Suprapubic skin (tissue), 4 donors: ENCODE data around the gene CHTF8. TPM values are rescaled to one million over a fixed set of nuclear protein-coding genes. Genes with fewer than 3 reads are reported as not detected.
A peak's percentile ranks its signal among the peaks of the same experiment; 100 is the strongest.

Source experiments
- DNase-seq, 2 donors: peaks; one replicate each; pipeline ENCODE4 v3.0.0-alpha.2; 2019; ENCODE audit warnings: low spot score in 2 of 2
- H3K27ac ChIP-seq: fragments of 200-600 bp; sonication (generic); one replicate; pipeline ENCODE4 v1.5.1; 2019
- H3K27me3 ChIP-seq: fragments of 200-600 bp; sonication (generic); one replicate; pipeline ENCODE4 v1.5.1; 2019
- H3K36me3 ChIP-seq: fragments of 200-600 bp; sonication (generic); one replicate; pipeline ENCODE4 v1.5.1; 2019
- H3K4me1 ChIP-seq: fragments of 200-600 bp; sonication (generic); one replicate; pipeline ENCODE4 v1.5.1; 2019
- H3K4me3 ChIP-seq: fragments of 200-600 bp; sonication (generic); one replicate; pipeline ENCODE4 v1.5.1; 2019; ENCODE audit warnings: mild to moderate bottlenecking
- H3K9me3 ChIP-seq: fragments of 200-600 bp; sonication (generic); one replicate; pipeline ENCODE4 v1.5.1; 2019
- CTCF ChIP-seq, 2 donors: fragments of 200-600 bp in 1 of 2; fragments of 450-650 bp in 1 of 2; sonication (generic) in 1 of 2; IDR thresholded peaks; one replicate each; pipeline ENCODE4 v1.5.1; 2016 to 2019; ENCODE audit warnings: antibody characterized with exemption in 2 of 2, mild to moderate bottlenecking in 1 of 2, moderate library complexity in 1 of 2
- EP300 ChIP-seq: sonication (generic); formaldehyde crosslinking; IDR thresholded peaks from one replicate; pipeline ENCODE4 v1.6.1; 2017; ENCODE audit warnings: antibody characterized with exemption
- POLR2A ChIP-seq, 2 donors: fragments of 450-650 bp; IDR thresholded peaks; one replicate each; pipeline ENCODE4 v1.6.1; 2017; ENCODE audit warnings: antibody characterized with exemption in 2 of 2, mild to moderate bottlenecking in 2 of 2, moderate library complexity in 2 of 2
- POLR2AphosphoS5 ChIP-seq, 3 donors: sonication (generic); formaldehyde crosslinking; IDR thresholded peaks; one replicate each; pipeline ENCODE4 v1.6.1; 2017; ENCODE audit warnings: antibody characterized with exemption in 3 of 3
- WGBS: methylation state at CpG from one replicate; pipeline ENCODE4 v1.1.5; 2018; 5-methylcytosine and 5-hydroxymethylcytosine counted together
- total RNA-seq, 4 donors: library from RNA; depleted of rRNA; stranded (reverse); fragments of >200 nt; gene quantifications; one replicate each; pipeline ENCODE4 v1.1.0, GENCODE V29; 2016

CHTF8 gene
- 100 to 1,000 TPM in 1 of 4 donors, 10 to 100 TPM in 3; 76.9 to 128 (median 90.0) TPM for total RNA-seq

- H3K9me3 ChIP-seq, result no peaks in the 10 kb centered on the region
- WGBS, result 0% methylated on average over 28 of the region's 78 CpGs
- peaks cover 15% of the 10 kb centered on the region for H3K36me3 ChIP-seq
- DNase-seq, result peak; percentile 93
- H3K4me3 ChIP-seq, result peak within 1 kb of the TSS; percentile 85
- H3K4me1 ChIP-seq, result peaks cover 39% of the 10 kb centered on the region
- TF ChIP-seq POLR2A (IDR thresholded peaks at IDR 0.05), result peak; percentile 94 to 99
- TF ChIP-seq POLR2AphosphoS5 (IDR thresholded peaks at IDR 0.05), result peak; percentile 74 to 91 (median 78)
- TF ChIP-seq EP300, result no peak
- H3K27ac ChIP-seq, result peak within 1 kb of the TSS; percentile 94
- H3K27me3 ChIP-seq, result no peaks in the 10 kb centered on the region
Measured at GRCh38 chr16:69132424-69133252, at the start of gene CHTF8, which contains the start of gene UTP4. Gene CHTF8 (minus strand): TSS chr16:69132588. CDS start chr16:69121458, 11,130 bp downstream. Gene UTP4 (plus strand): TSS chr16:69132649. CDS start chr16:69133460, 811 bp downstream.

GRCh38 chr16:69180011-69180338 is 47.6 kb upstream of the CHTF8 start:
- H3K27ac ChIP-seq, result peak overlapping the region; percentile 70
- H3K4me1 ChIP-seq, result peaks cover 38% of the 10 kb centered on the region
- H3K27me3 ChIP-seq, result no peaks in the 10 kb centered on the region

GRCh38 chr16:69179328-69180010 is 47.1 kb upstream of the CHTF8 start:
- DNase-seq, result peak; percentile 84 to 89
- TF ChIP-seq POLR2AphosphoS5 (IDR thresholded peaks at IDR 0.05) (peak in 2 of 3 donors; percentile 62 to 89), POLR2A (IDR thresholded peaks at IDR 0.05) (no peak), EP300 (no peak)
- no peaks in the 10 kb centered on the region for H3K36me3 ChIP-seq
- no peaks in the 10 kb centered on the region for H3K27me3 ChIP-seq
- H3K4me3 ChIP-seq, result no peak overlapping the region
- WGBS, result 12% methylated on average over 6 of the region's 6 CpGs
- peak overlapping the region; percentile 70 for H3K27ac ChIP-seq
- peaks cover 42% of the 10 kb centered on the region for H3K4me1 ChIP-seq
- H3K9me3 ChIP-seq, result no peaks in the 10 kb centered on the region

More at GRCh38 chr16:69180011-69180338, 47.6 kb upstream of the CHTF8 start:
- DNase-seq, result no peak
- TF ChIP-seq POLR2A (IDR thresholded peaks at IDR 0.05) (no peak), EP300 (no peak), CTCF (IDR thresholded peaks at IDR 0.05) (no peak), POLR2AphosphoS5 (IDR thresholded peaks at IDR 0.05) (no peak)
- Histone ChIP-seq H3K9me3 (no peaks in the 10 kb centered on the region), H3K36me3 (no peaks in the 10 kb centered on the region), H3K4me3 (no peak overlapping the region)

- Histone ChIP-seq H3K4me3 (no peak overlapping the region), H3K36me3 (no peaks in the 10 kb centered on the region), H3K4me1 (peaks cover 41% of the 10 kb centered on the region), H3K9me3 (no peaks in the 10 kb centered on the region), H3K27me3 (no peaks in the 10 kb centered on the region), H3K27ac (no peak overlapping the region)
- no peak for DNase-seq
- WGBS, result 79% methylated on average over 4 of the region's 4 CpGs
- TF ChIP-seq POLR2AphosphoS5 (IDR thresholded peaks at IDR 0.05) (no peak), CTCF (IDR thresholded peaks at IDR 0.05) (no peak), EP300 (no peak), POLR2A (IDR thresholded peaks at IDR 0.05) (no peak)
Measured at GRCh38 chr16:69176033-69176800, 43.8 kb upstream of the CHTF8 start.

- Histone ChIP-seq H3K9me3 (no peaks in the 10 kb centered on the region), H3K36me3 (peaks cover 28% of the 10 kb centered on the region), H3K27me3 (no peaks in the 10 kb centered on the region), H3K27ac (peak overlapping the region; percentile 65), H3K4me1 (peaks cover 22% of the 10 kb centered on the region), H3K4me3 (no peak overlapping the region)
- no peak for TF ChIP-seq POLR2A (IDR thresholded peaks at IDR 0.05)
- TF ChIP-seq EP300, result no peak
- TF ChIP-seq POLR2AphosphoS5 (IDR thresholded peaks at IDR 0.05), result no peak
- no peak for TF ChIP-seq CTCF (IDR thresholded peaks at IDR 0.05)
- DNase-seq, result no peak
- WGBS, result 42% methylated on average over 6 of the region's 6 CpGs
Measured at GRCh38 chr16:69171325-69172084, 39.1 kb upstream of the CHTF8 start.
